T-helper 1 cell (primary cell): ENCODE results near the gene ZFP36.
A peak's percentile ranks its signal among the peaks of the same experiment; 100 is the strongest.
"Not testable (repeated sequence)": the region's sequence is repeated elsewhere in the genome, so short reads cannot be mapped to it uniquely, and the experiment has no call there.

Experiments
- DNase-seq, 5 donors: peaks; one replicate each; pipeline ENCODE4 v3.0.0-alpha.2; 2012 to 2020
- total RNA-seq, 4 donors: gene quantifications; one replicate each; lab custom pipeline; 2026; lab: John Stamatoyannopoulos, UW

ZFP36 gene, protein sequence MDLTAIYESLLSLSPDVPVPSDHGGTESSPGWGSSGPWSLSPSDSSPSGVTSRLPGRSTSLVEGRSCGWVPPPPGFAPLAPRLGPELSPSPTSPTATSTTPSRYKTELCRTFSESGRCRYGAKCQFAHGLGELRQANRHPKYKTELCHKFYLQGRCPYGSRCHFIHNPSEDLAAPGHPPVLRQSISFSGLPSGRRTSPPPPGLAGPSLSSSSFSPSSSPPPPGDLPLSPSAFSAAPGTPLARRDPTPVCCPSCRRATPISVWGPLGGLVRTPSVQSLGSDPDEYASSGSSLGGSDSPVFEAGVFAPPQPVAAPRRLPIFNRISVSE
- total RNA-seq: 956 to 2,245 (median 1,635) reads per million in 4 donors

DNA sequence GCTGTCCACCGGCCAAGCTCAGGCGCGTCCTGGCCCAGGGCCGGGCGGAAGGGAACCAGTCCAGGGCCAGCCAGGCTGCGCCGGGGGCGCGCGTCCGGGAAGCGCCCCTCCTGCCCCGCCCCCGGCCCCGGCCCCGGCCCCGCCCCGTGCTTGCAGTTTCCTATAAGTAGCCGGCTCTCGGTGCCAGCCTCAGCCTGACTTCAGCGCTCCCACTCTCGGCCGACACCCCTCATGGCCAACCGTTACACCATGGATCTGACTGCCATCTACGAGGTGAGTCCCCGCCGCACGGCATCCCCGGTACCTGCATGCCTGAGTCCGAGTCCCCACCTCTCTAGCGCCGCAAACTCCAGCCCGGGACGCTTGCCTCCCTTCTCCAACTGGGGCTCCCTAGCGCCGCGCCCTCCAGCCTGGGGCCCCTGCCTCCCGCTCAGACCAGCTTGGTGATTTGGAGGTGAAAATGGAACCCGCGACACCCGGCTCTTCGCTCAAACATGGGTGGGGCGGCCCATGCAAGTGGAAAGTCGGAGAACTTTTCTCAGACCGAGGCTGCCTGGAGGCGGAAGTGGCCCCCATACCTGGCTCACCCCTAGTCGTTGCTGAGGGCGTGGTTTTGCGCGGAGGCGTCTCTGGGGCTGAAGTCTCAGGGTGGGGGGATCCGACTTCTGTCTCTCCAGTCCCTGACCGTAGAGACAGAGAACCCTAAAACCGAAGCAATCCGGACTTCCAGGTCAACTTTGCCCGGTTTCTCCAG is at the start of gene ZFP36:
TSS of gene ZFP36 (plus strand) at position 192 of the 754 bp plus-strand sequence. CDS start at position 250, 58 bp downstream.
- DNase-seq: peak; percentile 71 to 91 (median 84)

DNA sequence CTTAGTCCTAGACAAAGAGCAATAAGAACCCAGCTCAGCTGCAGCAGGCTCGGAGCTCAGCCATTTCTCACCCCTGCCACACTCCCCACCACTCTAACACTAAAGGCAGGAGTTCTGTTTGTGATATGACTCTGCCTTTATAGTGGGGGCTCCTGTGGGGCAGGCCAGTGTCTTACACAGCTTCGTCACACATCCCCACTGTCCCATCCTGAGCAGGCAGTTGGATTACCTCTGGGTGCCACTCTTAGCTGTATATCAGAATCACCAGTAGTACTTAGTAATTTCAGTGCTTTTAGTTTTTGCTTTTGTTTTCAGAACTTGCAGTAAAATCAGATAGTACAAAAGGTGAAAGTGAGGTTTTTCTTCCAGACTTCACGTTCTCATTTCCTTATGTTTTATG is 47.6 kb upstream of the ZFP36 start:
- DNase-seq: no peak

DNA sequence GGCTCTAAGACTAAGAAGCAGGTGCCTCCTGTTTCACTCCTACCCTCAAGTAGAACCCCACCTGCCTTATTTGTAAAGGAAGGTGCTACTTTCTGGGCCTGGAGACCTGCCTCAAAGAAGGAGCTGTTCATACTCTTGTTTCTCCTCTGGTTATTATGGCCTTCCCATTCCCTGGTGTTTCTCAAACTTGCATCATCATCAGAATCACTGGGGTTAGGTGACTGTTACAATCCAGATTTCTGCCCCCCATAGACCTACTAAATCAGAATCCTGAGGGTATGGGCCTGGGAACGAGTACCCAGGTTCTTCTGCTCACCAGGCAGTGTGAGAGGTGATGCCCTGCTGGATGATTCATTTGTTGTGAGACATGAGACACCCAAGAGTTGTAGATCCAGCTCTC is 46.0 kb upstream of the ZFP36 start:
- DNase-seq: no peak

DNA sequence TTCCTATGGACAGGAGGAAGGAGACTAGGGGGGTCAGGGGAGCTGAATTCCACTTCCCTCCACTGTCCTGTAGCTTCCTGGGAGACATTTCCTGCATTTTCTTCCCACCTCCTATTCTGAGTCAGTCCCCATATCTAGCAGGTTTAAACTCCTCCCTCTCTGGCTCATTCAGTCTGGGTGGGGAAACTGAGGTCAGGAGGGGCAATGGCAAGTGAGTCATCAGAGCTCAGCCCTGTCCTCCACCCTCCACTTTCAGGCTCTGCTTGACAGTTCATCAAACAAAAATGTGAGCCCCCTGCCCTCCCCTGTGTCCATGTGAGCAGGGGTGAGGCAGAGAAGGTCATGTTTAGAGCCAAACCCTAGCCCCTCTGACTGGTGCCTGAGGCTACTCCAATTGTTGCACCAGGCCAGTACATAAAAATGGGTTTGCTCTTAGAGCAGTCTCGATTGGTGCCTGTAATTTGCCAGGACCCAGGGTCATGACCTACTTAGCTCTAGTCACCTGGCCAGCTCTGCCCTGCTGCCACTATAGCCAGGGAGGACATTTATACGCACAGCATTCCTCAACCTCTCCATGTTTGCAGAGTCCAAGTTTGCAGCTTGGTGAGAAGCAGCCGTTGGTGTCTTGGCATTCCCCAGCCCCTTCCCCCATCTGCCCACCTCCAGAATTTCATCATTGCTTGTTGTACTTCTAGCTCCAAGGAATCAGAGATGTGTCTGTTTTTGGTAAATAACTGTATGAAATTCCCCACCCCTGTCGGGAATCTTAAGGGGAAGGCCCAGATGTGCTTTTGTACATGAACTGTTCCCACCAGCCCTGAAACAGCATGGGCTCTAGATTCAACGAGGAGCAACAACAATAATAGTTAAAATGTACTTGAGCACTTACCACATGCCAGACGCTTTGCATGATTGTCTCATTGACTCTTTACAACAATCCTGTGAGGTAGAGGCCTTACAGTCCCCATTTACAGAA is 43.7 kb upstream of the ZFP36 start:
- DNase-seq: no peak

DNA sequence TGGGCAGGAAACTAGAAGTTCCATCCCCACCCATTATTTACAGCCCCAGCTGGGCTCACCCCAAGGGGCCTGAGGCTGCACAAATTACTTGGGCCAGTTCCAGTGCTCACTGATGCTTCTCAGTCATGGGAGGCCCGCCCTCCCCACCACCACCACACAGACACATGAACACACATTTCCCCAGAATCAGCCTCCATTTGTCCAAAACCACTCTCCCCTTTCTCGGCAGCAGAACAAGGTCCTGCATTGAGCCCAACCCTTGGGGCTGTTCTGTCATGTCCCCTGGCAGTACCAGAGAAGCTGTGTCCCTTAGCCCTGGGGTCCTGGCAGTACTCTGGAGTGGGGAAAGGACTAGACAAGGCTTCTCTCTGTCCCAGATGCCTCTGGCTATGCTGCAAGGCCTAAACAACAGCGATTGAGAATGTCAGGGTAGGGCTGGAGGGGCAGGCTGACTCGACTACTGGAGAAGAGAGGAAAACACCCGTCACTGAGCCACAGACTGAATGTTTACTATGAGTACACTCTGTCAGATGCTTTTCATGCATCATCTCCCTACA is 42.7 kb upstream of the ZFP36 start:
- no peak for DNase-seq

DNA sequence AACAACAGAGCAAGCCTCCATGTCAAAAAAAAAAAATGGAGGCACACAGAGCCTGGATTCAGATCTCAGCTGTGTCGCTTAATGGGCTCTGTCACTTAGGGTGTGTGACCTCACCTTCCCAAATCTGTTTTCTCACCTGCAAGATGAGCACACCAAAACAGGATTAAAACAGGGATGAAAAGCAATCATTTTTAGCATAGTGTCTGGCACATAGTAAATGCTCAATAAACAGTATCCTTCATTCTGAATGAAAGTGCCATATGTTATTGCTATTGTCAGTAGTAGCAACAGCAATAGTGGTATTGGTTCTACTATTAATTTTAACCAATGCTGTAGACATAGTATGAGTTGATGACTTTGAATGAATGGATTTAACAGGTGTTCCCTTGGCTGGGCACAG is 41.1 kb upstream of the ZFP36 start:
- no peak for DNase-seq

DNA sequence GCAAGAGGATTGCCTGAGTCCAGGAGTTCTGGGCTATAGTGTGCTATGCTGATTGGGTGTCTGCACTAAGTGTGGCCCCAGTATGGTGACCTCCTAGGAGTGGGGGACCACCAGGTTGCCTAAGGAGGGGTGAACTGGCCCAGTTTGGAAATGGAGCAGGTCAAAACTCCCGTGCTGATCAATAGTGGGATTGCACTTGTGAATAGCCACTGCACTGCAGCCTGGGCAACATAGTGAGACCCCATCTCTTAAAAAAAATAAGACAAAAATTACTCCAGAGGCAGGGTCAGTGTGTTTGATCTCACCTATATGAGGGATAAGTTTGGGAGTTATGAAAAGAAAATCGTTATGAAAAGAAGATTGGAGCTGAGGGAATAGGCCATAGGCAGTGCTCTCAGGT is 37.4 kb upstream of the ZFP36 start:
- DNase-seq: no peak

DNA sequence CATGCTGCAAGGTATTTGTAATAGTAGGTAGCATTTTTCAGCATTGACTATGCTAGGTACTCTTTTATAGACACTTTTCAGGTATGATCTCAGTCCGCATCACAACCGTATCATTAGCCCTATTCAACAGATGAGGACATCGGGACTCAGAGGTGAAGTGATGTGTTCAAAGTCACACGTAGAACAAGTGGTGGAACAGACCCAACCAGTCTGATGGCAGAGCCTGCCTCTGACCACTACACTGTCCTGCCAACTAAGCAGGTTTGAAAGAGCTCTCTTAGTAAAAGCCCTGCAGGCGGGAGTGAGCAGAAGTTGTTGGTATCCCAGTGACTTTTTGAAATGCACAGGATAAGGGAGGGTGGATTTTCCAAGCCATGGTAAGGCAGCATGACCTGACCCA is 35.9 kb upstream of the ZFP36 start:
- no peak for DNase-seq

DNA sequence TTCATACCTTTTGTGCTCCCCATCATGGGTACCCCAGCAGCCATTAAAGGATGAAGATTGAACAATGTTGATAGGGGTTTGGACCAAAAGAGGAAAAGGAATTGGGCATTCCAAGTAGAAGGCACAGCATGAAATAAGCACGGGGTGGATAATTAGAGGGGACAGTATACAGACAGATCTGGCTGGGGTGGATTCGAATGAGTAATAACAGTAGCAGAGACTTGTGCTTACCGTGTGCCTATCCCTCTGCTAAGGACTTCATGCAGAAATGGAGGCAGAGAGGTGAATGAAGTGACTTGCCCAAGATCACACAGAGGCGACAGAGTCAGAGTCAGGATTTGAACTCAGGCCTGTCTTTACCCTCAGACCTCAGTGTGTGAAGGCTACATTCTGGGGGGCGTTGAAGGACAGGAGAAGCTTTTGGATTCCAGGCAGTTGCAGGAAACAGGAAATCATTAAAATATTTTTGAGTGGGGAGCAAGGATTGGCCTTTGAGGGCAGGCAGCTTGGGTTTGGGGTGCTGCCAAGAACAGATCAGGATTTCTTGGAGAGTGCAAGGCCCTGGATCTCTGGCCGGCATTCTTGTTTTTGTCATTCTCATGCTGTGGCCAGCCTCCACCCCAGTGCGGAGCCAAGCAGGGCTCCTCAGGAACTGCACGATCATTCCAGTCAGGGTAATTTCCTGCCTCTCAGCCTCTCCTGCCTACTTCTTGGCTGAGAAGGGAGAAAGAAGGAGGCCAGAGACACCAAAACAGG is 34.4 kb upstream of the ZFP36 start:
- no peak for DNase-seq

DNA sequence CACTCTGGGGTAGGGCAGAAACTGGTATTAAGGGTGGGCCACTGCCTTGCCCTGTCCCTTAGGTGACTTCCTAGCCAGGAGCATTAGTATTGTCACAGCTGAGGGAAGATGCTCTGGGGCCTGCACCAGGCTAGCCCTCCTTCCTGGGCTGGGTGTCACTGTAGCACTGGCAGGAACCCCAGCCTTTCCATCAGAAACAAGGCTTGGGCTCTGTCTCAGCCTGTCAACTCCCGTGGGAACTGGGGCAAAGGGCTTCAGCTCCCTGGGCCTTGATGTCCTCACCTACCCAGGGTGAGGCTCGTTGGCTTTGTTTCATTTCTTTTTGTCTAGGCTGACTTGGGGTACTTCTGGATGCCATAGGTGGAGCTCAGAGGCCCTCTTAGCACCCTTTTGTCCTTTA is 33.7 kb upstream of the ZFP36 start:
- no peak for DNase-seq

DNA sequence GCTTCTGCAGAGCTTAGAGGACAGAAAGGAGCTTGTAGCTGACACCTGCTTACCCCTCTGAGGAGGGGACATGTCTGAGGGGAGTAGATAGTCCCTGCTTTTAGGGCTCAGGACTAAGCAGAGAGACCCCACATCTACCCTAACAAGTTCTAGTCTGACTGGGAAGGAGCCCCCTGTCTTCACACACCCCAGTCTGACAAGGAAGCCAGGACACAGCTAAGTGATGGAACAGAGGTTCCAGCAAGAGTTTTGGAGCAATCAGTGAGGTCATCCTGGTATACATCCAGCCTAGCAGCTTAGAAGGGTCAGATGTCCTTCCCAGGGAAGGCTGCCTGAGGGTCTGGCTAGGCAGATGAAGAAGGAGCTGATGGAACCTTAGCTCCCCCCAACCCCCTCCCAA is 30.7 kb upstream of the ZFP36 start:
- no peak for DNase-seq

DNA sequence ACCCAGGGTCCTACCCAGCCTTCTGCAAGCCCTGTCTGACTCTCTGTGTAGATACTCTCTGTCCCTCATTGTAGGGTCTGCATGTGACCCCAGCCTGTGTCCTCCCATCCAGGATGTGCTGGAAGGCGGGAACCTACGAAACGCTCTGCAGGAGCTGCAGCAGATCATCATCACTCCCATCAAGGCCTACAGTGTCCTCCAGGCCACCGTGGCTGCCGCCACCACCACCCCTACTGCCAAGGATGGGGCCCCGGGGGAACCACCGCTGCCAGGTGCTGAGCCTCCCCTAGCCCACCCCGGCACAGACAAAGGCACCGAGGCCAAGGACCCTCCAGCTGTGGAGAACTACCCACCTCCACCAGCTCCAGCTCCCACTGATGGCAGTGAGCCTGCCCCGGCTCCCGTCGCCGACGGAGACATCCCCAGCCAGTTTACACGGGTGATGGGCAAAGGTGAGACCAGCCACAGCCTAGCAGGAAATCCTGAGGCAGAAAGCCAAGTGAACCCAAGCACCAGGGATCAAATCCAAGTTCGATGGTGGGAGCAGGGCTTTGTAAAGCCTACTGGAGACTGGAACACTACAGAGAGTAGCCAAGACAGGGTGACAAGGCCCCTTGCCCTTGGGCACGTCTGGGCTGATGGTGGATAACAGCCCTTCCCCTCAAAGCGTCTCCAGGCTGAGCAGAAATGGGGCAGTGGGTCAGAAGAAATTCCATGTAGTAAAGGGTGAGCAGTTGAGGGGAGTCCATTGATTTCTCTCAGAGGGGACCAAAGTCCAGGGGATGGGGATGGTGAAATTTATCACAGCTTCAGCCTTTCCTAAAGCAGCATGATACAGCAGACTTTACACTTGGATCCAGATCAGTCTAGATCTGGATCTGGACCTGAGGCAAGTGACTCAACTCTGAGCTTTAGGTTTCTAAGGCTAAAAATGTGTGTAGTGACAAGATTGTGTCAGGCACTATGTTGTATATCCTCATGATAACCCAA is 29.0 kb upstream of the ZFP36 start:
- DNase-seq: no peak

DNA sequence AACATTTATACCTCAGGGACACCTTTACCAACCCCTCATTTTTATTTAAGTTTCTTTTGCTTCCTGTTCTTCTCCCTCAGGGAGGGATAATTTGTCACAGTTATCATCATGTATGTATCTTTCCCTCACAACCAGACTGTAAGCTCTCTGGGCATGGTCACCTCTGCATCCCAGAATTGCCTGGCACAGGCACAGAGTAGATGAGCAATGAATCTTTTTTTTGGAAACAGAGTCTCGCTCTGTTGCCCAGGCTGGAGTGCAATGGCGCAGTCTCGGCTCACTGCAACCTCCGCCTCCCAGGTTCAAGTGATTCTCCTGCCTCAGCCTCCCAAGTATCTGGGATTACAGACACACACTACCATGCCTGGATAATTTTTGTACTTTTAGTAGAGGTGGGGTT is 27.3 kb upstream of the ZFP36 start:
- not testable (repeated sequence) for DNase-seq

DNA sequence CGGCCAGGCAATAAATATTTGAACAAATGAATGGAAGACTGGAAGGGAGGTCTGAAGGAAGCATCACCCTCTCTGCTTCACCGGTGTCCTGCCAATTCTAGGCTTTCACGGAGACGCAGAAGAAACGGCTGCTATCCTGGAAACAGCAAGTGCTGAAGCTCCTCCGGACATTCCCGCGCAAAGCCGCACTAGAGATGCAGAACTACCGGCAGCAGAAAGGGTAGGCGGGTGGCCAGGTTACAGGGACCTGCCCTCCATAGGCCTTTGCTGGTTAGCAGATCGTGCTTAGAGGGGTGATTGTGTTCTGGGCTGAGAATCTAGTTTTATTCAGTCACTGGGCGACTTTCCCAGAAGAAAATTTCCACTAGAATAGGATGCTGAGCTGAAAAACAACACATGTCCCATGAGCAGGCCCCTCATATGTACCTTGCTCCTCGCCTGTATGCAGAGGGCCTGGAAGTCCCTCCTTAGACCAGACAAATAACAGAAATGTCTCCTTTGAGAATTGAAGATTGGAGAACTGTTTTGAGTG is 26.7 kb upstream of the ZFP36 start:
- DNase-seq: no peak

DNA sequence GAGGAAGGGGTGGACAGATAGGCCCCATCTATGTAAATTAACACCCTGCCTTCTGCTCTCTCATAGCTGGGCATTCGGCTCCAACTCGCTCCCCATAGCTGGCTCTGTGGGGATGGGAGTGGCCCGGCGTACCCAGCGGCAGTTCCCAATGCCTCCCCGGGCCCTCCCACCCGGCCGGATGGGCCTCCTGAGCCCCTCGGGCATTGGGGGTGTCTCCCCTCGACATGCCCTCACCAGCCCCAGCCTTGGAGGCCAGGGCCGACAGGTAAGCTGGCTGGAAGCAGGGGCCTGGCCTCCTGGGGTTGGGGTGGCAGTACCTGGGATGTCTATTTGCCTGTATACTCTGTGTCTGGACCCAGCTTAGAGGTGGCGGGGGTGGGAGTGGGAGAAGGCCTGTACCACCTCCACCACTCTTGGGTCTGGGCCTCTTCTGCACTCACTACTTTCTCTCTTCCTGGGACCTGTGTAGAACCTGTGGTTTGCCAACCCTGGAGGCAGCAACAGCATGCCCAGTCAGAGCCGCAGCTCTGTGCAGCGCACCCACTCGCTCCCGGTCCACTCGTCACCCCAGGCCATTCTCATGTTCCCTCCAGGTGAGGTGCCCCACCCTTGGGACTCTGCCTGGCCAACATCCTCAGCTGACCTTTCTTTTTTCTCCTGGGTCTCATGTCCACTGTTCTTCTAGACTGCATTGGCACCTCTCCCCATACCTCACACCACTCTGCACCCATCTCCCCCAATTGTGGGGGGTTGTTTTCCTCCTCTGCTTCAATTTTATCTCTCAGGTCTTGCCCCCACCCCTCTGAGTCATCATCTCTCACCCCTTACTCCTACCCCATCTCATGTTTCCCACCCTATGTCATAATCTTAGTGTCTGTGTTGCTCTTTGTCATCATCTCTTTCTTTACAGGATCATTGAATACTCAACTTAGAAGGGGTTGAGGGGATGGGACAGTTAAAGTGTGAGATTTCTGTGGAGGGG is 25.8 kb upstream of the ZFP36 start:
- DNase-seq: no peak

DNA sequence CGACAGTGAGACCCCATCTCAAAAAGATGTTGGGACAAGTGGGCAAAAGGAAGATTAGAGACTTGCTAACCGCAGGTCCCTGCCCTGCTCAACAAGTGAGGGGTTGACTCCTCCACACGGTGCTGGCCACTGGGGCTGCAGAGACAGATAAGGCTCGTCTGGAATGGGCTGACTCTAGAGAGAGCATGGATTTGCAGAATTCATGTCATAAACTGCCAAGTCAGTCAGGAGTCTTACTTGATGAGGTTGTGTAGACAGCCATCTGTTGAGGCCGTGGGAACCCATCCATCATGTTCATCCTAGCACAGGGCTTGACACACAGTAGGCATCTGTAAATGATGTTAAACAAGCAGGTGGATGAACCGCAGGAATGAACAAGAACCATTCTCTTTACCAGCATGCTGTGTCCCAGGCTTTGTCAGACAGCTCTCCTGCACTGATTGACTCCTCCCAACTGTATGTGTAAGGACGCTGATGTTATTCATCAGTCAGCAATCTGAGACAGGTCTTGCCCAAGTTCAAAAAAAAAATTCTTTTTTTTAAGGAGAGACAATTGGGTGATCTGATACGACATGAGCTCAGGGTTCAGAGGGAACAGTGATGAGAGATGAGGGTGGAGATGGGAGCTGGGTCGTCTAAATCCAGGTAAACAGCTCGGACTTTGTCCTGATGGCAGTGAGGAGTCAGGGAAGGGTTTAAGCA is 24.6 kb upstream of the ZFP36 start:
- no peak for DNase-seq

DNA sequence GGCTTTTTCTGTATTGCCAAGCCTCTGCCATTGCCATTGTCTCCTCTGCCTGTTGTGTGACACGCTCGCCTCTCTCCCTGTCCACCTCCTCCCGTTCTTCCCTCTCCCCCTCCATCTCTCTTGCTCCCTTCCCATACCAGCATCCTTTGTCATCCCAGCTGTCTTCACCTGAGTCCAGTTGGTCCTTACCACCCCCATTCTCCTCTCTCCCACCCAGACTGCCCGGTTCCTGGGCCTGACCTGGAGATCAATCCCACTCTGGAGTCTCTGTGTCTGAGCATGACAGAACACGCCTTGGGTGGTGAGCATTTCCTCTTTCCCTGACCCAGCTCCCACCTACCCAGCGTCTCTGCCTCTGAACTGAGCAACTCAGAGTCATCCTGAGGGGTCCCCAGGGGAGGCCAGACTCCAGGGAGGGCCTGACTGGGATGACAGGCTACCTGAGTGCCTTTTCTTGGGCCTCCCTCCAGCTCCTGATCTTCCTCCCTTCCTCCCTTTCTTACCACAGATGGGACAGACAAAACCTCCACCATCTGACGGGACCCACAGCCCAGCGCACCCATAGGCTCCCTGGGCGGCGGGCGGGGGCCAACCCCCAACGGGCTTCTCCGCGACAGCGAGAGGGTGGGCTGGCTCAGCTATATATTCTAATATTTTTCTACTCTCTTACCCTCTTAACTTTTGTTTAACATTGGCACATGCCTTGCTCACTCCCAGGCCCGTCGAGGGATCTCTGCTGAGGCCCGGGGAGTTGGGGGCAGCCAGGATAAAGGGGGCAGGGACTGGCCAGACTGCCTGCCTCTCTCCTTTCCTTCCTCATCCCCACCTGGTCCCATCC is 23.4 kb upstream of the ZFP36 start:
- no peak for DNase-seq
